Measurements from ENCODE around the gene RAD9B. TPM values are rescaled to one million over a fixed set of nuclear protein-coding genes. Genes with fewer than 3 reads are reported as not detected.

RAD9B gene
- total and polyA plus RNA-seq, 10 of the 15 experiments (the other 5 are each of a cell fraction or from before 2014, with no cell fraction given), result 0.54 to 2.0 (median 1.3) TPM

- TF ChIP-seq CUX1 (IDR thresholded peaks at IDR 0.05; ENCODE audit: insufficient replicate concordance, low read depth, low read length) (no peak), ZNF384 (IDR thresholded peaks at IDR 0.05; ENCODE audit: borderline replicate concordance, low read depth, low read length) (no peak), KDM1A (IDR thresholded peaks at IDR 0.05; ENCODE audit: borderline replicate concordance) (no peak), RAD51 (IDR thresholded peaks at IDR 0.05) (no peak), SKIL (IDR thresholded peaks at IDR 0.05; ENCODE audit: low read depth, poor library complexity, severe bottlenecking) (no peak), USF2 (IDR thresholded peaks at IDR 0.05; ENCODE audit: borderline replicate concordance, low read depth, low read length) (no peak), POU2F2 (IDR thresholded peaks at IDR 0.05; ENCODE audit: borderline replicate concordance, low read depth, low read length) (no peak)
These were observed 34.9 kb downstream of the RAD9B start (continued) for GRCh38 chr12:110536834-110537604.
